Left kidney (tissue), 2 donors: ENCODE results near the gene NUP54. TPM values are rescaled to one million over a fixed set of nuclear protein-coding genes. Genes with fewer than 3 reads are reported as not detected.

Source experiments
- DNase-seq: peaks from one replicate; pipeline ENCODE4 v3.0.0-alpha.2; 2013
- polyA plus RNA-seq: library from polyadenylated mRNA; unstranded; fragments of 120-200 nt; gene quantifications from one replicate; pipeline ENCODE4 v1.2.1, GENCODE V29; 2013; ENCODE audit not compliant: insufficient read length

NUP54 gene
- polyA plus RNA-seq, 1 donor: 93.6 TPM

GRCh38 chr4:76074993-76075600 is 73.1 kb downstream of the NUP54 start:
- DNase-seq: no peak

GRCh38 chr4:76074468-76074867 is 73.7 kb downstream of the NUP54 start, which contains the start of gene ART3:
ART3 (plus strand) TSS chr4:76074709; CDS start chr4:76075890, 1,181 bp downstream.
- no peak for DNase-seq

DNA sequence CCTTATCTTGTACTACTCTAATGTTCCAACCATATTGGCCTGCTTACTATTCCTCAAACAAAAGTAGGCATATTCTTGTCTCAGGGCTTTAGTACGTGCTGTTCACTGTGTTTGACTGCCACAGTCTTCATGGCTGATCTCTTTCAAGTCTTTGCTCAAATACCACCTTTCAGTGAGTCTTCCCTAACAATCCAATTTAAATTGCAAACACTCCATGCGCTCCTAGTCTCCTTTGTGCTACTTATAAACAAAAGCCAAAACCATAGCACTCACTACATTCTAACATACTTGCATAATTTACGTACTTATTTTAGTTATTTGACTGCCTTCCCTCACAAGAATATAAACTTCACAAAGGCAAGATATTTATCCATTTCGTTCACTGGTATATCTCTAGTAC is 75.4 kb downstream of the NUP54 start:
- DNase-seq: no peak

GRCh38 chr4:76067652-76068286 is 80.4 kb downstream of the NUP54 start:
- DNase-seq: peak; percentile 70

DNA sequence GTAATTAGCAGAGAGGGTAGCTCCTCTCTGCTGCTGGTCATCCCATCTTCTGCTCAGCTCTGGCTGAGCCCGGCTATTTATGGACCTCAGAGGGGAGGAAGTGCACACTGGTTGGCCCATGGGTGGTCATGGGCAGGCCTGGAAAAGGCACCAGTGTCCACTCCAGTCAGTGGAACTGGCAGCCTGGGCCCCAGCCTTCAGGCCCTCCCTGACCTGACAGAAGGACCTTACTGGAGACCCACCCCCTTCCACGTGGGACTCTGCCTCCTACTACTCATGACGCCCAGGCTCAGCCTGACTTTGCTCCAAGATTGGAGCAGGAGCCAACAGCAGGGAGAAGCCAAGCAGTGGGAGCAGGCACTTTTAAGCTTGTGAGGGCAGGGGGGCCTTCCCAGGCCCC is 81.7 kb downstream of the NUP54 start:
- no peak for DNase-seq

Other genes with a start within 250 kb of the NUP54 start
- gene PPEF2, start 245.9 kb downstream of the NUP54 start, polyA plus RNA-seq: 0.58 TPM
- gene NAAA, start 207.4 kb downstream of the NUP54 start, polyA plus RNA-seq: 23.4 TPM
- gene SDAD1, start 157.5 kb downstream of the NUP54 start, polyA plus RNA-seq: 51.1 TPM
- 0.12 TPM for gene CXCL9, start 140.9 kb downstream of the NUP54 start, polyA plus RNA-seq
- gene CXCL10, start 124.9 kb downstream of the NUP54 start, polyA plus RNA-seq: 0.93 TPM
- gene CXCL11, start 112.3 kb downstream of the NUP54 start, polyA plus RNA-seq: not detected
- gene ART3, start 73.7 kb downstream of the NUP54 start, polyA plus RNA-seq: 0.42 TPM
- gene SCARB2, start 65.4 kb upstream of the NUP54 start, polyA plus RNA-seq: 173 TPM
- 9.4 TPM for gene FAM47E, start 103.3 kb upstream of the NUP54 start, polyA plus RNA-seq
- 1.3 TPM for gene STBD1, start 158.3 kb upstream of the NUP54 start, polyA plus RNA-seq